KBM-7 (cell line): Measurements from ENCODE around the gene AP1M1.

Source experiments
- DNase-seq: peaks from one replicate; pipeline ENCODE4 v3.0.0-alpha.2; 2015
- in situ Hi-C: fragments of 300-500 bp; cut with MboI; formaldehyde crosslinking; loops from 2 replicates; pipeline ENCODE4 v1.14.3; 2020; ENCODE audit warnings: low sequenced_read_pairs, low pct_unique_long_range_greater_than_20kb, mixed read lengths

Gene AP1M1

GRCh38 chr19:16205205-16206045 lies 7.7 kb downstream of the AP1M1 start:
- no peak for DNase-seq
- in situ Hi-C loops, result no loop called here

DNA sequence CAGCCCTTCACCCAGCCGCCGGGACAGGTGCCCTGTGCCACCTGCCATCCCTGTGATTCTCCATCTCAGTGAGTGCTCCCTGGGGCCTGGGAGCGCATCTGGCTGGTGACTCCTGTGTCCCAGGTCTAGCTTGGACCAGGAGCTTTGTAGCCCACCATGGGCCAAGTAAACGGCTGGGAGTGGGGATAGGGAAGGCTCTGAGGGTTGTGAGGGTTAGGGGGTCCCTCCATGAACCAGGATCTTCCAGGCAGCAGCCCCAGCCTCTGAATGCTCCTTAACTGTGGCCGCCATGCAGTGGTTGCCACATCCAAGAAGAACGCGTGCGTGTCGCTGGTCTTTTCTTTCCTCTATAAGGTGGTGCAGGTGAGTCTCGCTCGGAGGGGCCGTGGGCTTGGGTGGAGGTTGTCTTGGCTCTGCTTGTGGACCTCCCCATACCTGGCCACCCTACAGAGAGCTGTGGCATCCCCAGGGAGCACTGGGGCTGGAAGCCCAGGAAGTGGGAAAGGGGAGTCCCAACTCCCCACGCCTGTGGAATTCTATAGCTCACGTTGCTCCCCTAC lies 8.4 kb downstream of the AP1M1 start:
- in situ Hi-C loops, result no loop called here
- DNase-seq, result no peak

DNA sequence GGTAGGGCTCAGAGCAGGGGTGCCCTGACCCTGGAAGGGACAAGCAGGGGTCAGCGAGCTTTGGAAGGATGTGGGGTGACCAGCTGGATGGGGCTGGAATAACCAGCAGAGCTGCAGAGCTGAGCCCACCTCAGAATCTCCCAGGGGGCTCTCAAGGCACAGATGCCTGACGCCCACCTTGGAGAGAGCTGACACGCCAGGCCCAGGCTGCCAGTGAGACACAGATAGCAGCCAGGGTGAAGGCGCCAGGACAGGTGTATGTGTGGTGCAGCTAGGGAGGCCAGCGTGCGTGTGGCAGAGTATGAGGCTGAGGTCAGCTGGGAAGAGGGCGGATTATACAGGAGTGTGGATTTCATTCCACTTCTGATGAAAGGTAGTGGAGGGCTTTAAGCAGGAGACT lies 8.9 kb downstream of the AP1M1 start:
- DNase-seq, result no peak
- in situ Hi-C loops, result no loop called here

DNA sequence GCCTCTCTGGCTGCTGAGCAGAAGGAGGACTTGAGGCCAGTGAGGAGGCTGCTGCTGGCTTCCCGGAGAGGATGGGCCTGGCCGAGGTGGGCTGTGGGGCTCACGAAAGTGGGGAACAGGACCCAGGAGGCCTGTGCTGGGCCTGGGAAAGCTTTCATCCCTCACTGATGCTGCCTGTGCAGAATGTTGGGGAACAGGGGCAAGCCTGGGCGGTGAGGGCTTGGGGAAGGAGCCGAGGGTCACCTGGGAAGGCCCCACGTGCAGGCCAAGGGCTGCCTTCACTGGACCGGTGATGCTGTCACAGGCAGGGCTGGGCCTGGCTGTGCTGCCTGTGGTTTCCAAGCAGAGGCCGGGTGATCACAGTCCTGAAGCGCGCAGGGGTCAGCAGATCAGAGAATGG lies 9.4 kb downstream of the AP1M1 start:
- DNase-seq, result no peak
- in situ Hi-C loops, result no loop called here

- in situ Hi-C loops, result no loop called here
- DNase-seq, result no peak
These were observed 9.8 kb downstream of the AP1M1 start for GRCh38 chr19:16207490-16208025.

- no peak for DNase-seq
- in situ Hi-C loops, result no loop called here
These were observed 10.5 kb downstream of the AP1M1 start for GRCh38 chr19:16208064-16208759.

GRCh38 chr19:16208847-16209665 lies 11.3 kb downstream of the AP1M1 start:
- DNase-seq, result no peak
- in situ Hi-C loops, result no loop called here

- in situ Hi-C loops, result no loop called here
- no peak for DNase-seq
These were observed 12.5 kb downstream of the AP1M1 start for GRCh38 chr19:16210168-16210567.

DNA sequence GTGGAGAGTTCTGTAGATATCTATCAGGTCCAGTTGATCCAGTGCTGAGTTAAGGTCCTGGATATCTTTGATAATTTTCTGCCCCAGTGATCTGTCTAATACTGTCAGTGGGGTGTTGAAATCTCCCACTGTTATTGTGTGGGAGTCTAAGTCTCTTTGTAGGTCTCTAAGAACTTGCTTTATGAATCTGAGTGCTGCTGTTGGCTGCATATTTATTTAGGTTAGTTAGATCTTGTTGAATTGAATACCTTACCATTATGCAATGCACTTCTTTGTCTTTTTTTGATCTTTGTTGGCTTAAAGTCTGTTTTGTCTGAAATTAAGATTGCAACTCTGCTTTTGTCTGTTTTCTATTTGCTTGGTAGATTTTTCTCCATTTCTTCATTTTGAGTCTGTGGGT lies 15.4 kb downstream of the AP1M1 start:
- in situ Hi-C loops, result no loop called here
- no peak for DNase-seq

GRCh38 chr19:16216744-16217670 lies 19.3 kb downstream of the AP1M1 start:
- in situ Hi-C loops, result no loop called here
- DNase-seq, result no peak

- no peak for DNase-seq
- in situ Hi-C loops, result no loop called here
These were observed 20.2 kb downstream of the AP1M1 start for GRCh38 chr19:16217716-16218451.

DNA sequence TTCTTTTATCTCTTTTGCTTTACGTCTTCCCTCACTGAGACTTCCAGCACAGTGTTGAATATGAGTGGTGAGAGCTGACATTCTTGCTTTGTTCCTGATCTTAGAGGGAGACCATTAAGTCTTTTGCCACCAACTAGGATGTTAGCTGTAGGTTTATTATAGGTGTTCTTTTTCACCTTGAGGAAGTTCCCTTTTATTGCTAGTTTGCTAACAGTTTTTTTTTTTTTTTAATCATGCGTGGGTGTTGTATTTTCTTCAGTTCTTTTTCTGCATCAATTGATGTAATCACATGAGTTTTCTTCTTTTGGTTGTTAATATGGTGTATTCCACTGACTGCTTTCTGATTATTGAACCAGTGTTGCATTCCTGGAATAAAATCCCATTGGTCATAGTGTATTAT lies 21.1 kb downstream of the AP1M1 start:
- no peak for DNase-seq
- in situ Hi-C loops, result no loop called here

DNA sequence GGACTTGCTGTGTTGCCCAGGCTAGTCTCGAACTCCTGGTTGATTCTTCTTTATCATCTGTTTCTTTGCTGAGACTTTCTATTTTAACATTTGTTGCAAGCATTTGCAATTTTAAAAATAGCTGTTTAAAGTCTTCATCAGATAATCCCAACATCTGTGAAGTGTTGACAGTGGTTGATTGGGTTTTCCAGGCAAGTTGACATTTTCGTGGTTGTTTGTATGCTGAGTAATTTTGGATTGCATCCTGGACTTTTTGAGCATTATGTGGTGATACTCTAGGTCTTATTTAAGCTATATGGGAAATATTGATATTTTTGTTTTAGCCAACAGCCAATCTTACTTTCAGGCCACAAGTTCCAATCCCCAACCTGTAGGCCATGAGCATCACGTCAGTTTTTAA lies 25.1 kb downstream of the AP1M1 start:
- DNase-seq, result no peak
- in situ Hi-C loops, result no loop called here

- no peak for DNase-seq
- in situ Hi-C loops, result no loop called here
These were observed 26.0 kb downstream of the AP1M1 start for GRCh38 chr19:16223746-16224145.

- DNase-seq, result no peak
- in situ Hi-C loops, result no loop called here
These were observed 26.8 kb downstream of the AP1M1 start for GRCh38 chr19:16224293-16225045.

GRCh38 chr19:16225279-16226183 lies 27.8 kb downstream of the AP1M1 start:
- DNase-seq, result no peak
- in situ Hi-C loops, result no loop called here
